Stimulated activated CD4-positive, alpha-beta T cell treated with anti-CD3 and anti-CD28 coated beads, Interleukin-1b, Interleukin-23, amount 100 ng/mL, for 1 hour (primary cell): ENCODE results near the gene ZFP62.
A peak's percentile ranks its signal among the peaks of the same experiment; 100 is the strongest.

Experiments used
- DNase-seq, 2 donors: peaks; one replicate each; pipeline ENCODE4 v3.0.0-alpha.2; 2020; ENCODE audit warnings: low read depth in 2 of 2

ZFP62 gene

DNA sequence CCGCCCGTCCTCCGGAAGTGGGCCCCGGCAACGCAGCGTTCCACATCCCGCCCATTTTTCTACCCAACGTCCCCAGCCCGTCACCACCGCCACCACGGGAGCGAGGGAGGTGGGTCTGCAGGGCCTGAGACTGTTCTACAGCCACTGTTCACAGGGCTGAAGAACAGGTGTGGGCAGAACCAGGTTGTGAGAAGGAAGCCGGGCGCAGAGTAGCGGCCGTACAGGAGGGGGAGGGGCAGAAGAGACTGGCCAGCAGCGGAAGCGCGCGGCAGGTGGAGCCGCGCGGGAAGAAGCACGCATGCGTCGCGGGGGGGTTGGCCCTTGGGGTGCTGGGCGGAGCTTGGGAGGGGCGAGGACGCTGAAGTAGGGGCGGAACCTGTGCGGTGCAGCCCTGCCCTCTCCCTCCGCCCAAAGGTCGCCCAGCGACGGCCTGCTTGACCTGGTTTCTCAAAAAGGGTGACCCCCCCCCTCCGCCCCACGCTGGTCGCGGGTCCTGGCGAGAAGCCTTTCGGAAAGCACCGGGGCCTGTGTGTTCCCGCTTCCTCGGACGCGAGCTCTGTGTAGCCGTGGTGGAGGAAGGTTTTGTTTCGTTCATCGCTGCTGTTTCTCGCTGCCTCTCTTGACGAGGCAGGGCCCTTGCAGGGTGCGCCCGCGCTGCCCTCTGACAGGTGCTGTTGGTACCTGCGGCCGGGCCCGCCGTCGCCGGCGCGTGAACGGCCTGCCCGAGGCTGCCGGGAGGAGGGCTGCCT lies 50.7 kb downstream of the ZFP62 start:
- DNase-seq, result peak; percentile 87 to 95

DNA sequence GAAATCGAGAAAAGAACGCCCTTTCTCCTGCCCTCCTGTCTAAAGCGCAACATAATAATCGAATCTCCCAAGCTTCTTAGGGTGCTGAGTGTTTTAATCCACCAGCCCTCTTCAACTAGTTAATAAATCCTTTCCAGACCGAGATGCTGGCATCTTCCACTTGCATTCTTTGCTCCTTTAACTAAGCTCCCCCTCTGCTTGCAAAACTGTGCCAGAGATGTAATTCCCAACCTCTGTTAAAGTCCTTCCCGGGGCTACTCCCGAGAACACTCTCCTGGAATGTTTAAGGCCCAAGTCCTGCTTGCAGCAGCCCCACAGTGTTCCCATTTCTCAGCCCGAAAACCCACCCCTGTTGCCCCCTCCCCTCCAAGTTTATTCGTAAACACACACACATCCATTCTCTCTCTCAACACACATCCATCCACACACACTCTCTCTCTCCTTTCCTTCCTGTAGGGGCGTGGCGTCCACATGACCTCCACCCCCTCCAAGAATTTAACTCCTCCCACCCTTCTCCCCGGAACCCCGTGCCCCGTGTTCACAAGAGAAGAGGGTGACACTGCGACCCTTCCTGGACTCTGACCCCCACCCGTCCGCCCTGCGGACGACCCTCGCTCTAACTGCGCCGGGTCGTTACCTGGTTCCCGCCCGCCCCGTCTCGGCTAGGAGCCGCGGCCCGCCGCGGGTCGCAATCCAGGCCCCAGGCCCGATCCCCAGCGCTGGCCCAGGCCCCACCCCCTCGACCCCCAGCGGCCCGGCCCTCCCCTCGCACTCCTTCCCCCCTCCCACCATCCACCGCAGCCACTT lies 51.5 kb downstream of the ZFP62 start:
- DNase-seq, result peak; percentile 55 to 90

DNA sequence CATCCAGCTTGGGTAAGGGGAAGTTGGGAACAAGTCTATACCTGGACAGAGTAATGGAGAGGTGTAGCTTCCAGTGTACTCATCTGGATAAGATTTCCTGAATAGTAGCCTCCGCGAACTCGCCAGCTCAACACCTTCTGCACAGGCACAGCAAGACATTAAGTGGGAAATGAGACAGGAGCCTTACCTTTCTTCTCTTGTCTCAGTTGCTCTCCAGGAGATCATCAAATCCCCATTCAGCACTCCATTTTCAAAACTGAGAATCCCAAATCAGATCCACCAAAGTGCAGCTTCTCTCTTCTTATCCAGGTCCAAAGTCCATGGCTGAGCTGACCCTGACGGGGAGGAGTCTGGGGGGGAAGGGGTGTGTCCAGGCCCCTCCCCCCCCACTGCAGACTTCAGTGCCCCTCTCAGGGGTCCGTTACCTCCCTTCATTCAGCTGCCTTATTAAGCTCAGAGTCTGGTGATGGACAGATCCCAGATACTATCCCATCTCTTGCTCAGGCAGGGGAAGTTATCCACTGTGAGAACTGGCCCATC lies 52.5 kb downstream of the ZFP62 start:
- no peak for DNase-seq

DNA sequence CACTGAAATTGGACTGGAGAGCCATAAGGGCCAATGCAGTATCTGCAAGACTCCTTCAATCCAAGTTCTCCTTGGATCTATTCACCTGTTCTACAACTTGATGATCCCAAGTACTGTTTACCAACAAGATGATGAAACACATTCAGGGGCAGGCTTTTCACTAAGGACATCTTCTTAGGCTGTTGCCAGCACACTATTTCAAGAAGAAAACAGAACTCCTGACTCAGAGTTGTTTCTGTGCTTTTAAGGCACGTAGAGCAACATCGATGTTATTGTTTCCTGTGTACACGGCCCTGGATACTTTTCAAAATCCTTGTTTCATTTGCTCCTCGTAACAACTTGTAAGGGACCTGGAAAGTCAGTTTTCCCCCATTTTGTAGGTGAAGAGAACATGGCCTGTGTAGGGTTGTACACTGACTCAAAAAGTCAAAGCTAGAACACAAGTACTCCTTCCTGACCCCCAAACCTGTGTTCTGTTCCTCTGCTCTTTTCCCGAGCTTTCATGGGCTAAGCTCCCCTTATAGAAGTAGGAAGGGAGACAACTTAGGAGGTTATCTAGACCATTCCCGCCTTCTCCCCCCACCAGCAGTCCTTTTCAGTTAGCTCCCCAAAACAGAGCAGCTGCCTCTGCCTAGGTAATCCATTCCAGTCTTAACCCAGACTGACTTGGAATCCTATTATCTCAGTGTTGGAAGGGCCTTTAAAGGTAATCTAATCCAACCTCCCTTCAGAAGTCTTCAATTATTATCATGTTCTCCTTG lies 53.2 kb downstream of the ZFP62 start:
- DNase-seq, result no peak

DNA sequence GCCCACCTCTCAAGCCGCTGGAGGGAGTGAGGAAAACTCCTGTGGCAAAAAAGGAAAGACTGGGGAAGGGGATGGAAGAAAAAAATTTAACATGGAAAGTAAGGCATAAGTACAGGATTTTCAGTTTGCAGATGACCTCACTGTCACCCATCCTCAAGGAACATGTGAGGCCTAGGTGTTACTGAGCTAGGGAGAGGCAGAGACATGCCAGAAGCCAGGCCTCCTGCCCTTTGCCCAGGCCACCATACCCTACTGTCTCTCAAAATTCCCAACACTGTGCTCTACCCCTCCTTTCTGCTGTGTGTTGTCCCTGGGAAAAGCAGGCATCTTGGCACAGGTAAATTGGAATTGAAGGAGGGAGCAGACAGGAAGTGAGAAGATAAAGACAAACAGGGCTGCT lies 54.0 kb downstream of the ZFP62 start:
- no peak for DNase-seq

DNA sequence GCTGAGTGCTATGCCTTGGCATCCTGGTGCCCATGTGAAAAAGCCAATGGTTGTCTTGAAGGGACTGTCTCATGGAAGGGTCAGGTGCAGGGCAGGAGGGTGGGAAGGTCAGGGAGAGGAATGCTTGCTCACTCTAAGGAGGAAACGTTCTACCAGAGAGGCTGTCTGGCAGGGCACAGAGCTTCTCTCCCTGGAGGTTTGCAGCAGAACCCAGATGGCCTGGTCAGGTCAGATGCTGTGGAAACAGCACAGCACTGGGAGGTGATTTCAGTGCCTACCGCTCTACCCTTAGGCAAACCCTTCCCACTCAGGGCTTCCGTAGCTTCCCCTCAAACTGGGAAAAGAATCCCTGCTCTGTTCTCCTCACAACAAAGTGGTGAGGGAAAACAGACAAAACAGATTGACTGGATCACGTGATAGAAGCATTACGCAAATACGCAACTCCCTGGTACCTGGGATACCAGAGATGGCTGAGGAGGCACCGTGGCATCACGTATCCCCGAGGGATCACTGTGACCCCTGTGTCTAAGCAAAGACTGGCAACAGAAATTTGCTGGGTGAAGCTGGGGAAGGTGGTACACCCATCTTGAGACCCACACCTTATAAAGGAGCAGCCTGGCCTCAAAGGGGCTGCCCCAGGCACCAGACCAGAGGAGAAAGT lies 54.6 kb downstream of the ZFP62 start:
- DNase-seq, result no peak

DNA sequence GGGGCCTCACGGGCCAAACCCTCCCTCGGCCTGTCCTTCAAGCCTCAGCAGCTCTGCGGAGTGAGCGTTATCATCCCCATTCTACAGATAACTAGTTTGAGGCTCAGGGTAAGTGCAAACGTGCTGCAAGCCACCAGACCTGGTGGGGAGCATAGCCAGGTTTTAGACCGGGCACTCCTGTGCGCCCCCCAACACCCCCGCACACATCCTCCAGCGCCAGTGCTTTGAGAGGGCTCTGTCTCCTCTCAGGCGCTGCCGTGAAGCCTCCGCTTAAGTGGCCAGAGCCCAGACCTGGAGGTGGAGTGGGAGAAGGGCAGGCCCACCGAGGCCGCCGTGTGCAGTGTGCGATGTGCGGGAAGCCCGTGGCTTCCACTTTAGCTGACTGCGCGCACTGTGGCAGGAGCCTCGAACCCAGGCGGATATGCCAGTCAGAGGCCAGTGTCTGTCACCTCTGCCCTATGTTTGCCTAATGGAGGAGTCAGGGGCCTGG lies 56.9 kb downstream of the ZFP62 start:
- no peak for DNase-seq

DNA sequence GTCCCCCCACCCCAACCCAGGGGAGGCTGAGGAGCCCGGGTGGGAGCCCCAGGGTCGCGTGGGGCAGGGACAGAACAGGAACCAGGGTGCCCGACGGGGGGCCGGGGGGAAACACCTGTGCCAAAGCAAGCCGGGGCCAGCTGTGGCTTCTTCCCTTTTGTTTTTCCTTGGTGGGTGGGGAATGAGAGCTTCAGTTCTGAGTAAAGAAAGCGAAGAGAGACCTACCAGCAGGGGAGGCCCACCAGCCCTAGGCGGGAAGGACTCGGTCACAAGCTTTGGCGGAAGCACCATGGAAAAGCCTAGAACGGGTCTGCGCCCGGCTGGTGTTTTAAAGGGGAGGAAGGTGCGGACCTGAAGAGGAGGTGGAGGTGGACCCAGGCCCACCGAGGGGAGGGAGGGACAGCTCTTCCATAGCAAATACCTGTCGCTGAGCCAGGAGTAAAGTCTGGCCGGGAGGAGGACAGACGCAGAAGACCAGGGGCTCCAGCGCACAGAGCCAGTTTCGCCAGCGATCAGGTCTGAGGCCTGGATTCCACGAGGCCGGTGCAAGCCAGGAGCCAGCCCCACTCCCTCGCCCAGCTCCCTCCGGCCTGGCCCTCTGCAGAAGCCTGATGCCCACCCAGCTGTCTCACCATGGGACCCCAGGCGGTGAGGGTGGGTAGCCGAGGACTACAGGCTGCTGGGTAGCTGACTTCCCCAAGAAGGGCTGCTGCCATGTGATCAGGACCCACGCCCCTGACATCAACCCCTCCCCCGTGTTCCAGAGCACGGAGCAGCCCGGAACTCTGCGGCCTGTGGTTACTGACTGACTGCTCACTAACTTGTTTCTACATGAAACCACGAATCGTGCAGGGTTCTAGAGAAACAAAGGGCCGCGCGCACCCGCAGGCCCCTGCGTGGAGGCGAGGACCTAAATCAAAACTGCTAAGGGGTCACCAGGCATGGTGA lies 57.6 kb downstream of the ZFP62 start:
- DNase-seq, result peak; percentile 50 to 54

DNA sequence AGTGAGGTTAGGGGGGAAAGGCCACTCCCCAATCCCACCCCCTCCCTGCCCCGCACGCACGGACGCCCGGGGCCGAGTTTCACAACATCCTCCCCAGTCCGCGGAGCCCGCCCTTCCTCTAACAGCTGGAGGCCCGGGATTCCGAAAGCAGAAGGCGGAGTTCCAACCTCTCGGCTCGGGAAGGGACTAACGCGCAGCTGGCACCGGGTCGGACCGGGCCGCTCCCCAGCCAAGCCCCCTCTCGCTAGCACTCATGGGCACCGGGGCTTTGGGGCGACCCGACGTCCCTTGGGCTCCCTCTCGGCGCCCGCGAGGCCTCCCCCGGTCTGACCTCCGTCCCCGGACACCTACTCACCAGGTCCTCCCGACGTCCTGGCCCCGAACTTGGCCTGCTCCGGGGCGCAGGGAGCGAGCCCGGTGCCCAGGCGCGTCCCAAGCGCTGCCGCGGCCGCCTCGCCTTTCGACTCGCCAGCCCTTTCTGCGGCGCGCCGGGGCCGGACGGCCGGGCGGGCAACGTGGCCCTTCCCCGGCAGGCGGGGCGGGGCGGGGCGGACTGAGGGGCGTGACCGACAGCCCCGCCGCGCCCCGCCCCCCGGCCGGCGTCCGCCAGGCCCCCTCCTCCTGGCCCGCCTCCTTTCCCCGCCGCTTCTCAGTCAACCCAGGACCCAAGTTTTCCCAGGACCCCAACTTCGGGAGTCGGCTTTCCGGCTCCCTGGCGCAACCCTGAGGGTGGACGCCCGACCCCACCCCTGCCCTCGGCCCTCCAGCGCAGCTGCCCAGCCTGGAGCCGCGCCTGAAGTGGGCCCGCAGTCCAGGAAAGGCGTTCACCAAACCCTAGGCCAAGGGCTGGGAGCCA lies 58.5 kb downstream of the ZFP62 start, which contains the start of gene MGAT1:
Gene MGAT1, minus strand, starts transcription at position 482 of the 856 bp plus-strand sequence. CDS start 9,835 bp downstream, outside the sequence.
- peak; percentile 47 to 78 for DNase-seq

DNA sequence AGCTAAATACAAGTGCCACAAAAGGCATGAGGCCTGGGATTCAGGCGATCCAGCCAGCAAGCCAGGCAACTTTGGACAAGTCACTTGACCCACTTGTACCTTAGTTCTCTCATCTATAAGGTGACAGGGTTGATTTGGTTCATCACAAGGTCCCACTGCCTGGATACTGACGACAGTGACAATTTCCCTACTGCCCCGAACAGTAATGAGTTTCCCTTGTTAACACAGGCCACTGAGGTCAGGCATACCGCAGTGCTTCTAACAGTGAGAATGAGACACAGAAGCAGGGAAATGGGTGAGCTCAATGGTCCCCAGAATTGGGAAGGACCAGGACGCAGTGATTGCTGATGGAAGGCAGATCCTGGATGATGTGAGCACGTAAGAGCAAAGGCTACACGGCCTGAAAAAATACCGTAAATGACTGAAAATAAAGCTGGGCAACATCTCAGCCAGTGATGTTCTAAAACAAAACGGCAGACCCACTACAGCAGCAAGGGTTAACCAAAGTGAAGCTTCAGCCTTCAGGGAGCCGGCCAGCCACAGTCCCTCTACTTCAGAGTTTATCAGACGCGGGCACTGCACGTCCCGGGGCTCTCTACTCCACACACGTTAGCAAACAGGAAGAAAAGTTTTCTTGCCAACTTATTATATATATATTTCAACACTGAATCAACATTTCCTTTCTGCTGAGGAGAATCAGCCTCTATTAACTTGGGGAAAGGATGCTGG lies 59.3 kb downstream of the ZFP62 start:
- no peak for DNase-seq

DNA sequence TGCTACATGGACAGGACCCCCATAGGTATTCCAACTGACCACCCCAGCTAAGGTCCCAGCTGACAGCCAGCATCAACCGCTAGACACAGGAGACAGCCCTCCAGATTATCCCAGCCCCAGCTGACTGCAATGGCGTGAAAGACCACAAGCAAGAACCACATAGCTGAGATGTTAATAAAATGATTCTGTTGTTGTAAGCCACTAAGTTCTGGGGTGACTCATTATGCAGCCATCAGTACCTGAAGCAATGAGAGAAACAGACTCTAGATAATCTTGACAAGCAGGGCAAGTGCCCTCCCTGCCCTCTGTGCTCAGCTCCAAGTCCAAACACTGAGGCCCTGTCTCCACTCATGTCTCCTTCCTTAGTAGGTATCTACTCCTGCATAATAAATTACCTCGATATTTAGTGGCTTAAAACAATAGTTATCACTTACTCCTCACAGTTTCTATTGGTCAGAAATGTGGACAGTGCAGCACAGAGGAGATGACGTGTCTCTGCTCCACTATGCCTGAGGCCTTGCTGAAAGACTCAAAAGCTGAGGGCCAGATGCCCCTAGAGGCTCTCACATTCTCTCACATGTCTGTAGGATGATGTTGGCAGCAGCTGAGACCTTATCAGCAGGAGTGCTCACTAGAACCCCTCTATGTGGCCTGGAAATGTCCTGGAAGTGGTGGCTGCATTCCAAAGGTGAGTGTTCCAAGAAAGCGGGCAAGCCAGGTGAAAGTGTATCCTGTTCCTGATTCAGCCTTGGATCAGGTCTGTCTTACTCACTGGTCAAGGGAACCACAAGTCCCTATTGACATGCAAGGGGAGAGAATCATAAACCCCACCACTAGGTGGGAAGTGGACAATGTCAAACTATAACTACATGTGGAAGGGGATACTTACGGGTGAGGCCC lies 60.9 kb downstream of the ZFP62 start:
- DNase-seq, result no peak

DNA sequence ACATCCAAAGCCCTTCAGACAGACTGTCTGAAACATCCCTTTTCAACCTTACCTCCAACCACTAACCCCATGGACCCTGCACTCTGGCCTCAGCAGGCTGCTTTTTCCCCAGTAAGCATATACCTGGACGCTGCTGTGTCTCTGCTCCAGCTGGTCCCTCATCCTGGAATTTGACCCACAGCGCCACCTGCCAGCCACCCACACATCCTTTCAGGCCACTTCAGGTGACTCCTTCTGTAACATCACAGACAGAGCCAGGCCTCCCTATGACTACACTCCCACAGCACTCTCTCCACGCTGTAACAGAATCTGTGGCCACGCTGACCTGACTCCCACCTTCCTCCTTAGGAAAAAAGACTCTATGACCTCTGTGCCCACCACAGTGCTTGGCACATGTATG lies 61.9 kb downstream of the ZFP62 start:
- no peak for DNase-seq

DNA sequence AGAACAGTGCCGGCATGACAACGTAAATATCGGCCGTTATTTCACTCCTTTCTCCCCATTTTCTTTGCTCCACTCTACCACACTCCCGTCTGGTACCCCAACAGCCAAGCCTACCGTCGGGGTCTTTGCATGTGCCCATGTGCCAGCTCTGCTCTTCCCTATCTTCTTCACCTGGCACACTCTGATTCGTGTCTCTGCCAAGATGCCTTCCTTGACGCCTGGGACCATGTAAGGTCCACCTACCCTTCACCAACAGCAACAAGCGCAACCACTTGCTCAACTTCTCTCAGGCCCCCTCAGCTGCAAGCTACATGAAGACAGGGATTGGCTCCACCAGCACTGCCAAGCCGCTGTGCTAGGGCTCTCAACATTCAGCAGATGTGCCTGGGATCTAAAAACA lies 62.9 kb downstream of the ZFP62 start:
- no peak for DNase-seq
